Thyroid gland (tissue), 4 donors: ENCODE results near the gene SCN8A. TPM values are rescaled to one million over a fixed set of nuclear protein-coding genes. Genes with fewer than 3 reads are reported as not detected.

Experiments
- DNase-seq, 2 donors: peaks; one replicate each; pipeline ENCODE4 v3.0.0-alpha.2; 2019
- H3K27ac ChIP-seq, 3 donors: fragments of 200-600 bp; sonication (generic); 1 replicate in 2 of 3; 2 replicates in 1 of 3; pipeline ENCODE4 v1.5.1; 2016 to 2019; ENCODE audit warnings: mild to moderate bottlenecking in 1 of 3, moderate library complexity in 1 of 3
- H3K27me3 ChIP-seq: fragments of 200-600 bp; sonication (generic); one replicate; pipeline ENCODE4 v1.5.1; 2019
- H3K36me3 ChIP-seq, 2 donors: fragments of 200-600 bp; sonication (generic); one replicate each; pipeline ENCODE4 v1.5.1; 2016 to 2019
- H3K4me1 ChIP-seq, 2 donors: fragments of 200-600 bp; sonication (generic); one replicate each; pipeline ENCODE4 v1.5.1; 2017 to 2019
- H3K4me3 ChIP-seq, 3 donors: fragments of 200-600 bp; sonication (generic); replicated peaks in 1 of 3; 1 replicate in 2 of 3; 2 replicates in 1 of 3; pipeline ENCODE4 v1.5.1; 2016; ENCODE audit warnings: mild to moderate bottlenecking in 1 of 3
- H3K9me3 ChIP-seq: fragments of 200-600 bp; sonication (generic); one replicate; pipeline ENCODE4 v1.5.1; 2017
- POLR2A ChIP-seq, 2 donors: fragments of 450-650 bp; IDR thresholded peaks; one replicate each; pipeline ENCODE4 v1.6.1; 2017; ENCODE audit warnings: antibody characterized with exemption in 2 of 2, mild to moderate bottlenecking in 2 of 2, moderate library complexity in 1 of 2
- WGBS, 2 donors: methylation state at CpG; one replicate each; pipeline ENCODE4 v1.1.5; 2017; 5-methylcytosine and 5-hydroxymethylcytosine counted together
- intact Hi-C: fragments of 100-400 bp; cut with DNase I; formaldehyde crosslinking; loops from one replicate; pipeline ENCODE4 v1.15.1; 2023
- total RNA-seq, 4 donors: library from RNA; depleted of rRNA; stranded (reverse); fragments of >200 nt; gene quantifications; one replicate each; pipeline ENCODE4 v1.2.3, GENCODE V29; 2016
- TF ChIP-seq, protein P1 (sequence below), 6 experiments: fragments of 200-600 bp in 3 of 6; fragments of 450-650 bp in 3 of 6; sonication (generic) in 3 of 6; IDR thresholded peaks; one replicate each; pipeline ENCODE4 v1.5.1; 2016 to 2019; ENCODE audit warnings: antibody characterized with exemption in 6 of 6, mild to moderate bottlenecking in 2 of 6, inconsistent platforms in 1 of 6, moderate library complexity in 1 of 6

SCN8A gene
- total RNA-seq, 4 donors from 2014 or later: 0.89 to 3.7 (median 1.3) TPM

DNA sequence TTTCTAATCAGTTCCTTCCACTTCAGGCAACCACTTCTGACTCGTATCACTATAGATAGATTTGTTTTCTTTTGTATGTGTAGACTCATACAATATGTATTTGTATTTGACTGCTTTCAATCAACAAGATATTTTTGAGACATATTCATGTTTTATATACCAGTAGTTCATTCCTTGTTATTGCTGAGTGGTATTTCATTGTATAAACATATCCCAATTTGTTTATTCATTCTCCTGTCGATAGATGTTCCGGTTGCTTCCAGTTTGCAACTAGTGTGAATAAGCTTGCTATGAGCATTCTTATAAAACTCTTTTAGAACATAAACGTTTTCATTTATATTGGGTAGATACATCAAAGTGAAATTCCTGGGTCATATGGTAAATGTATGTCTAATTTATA lies 138.3 kb downstream of the SCN8A start:
- no peaks in the 10 kb centered on the region for H3K9me3 ChIP-seq
- H3K4me1 ChIP-seq: no peaks in the 10 kb centered on the region
- H3K27ac ChIP-seq: no peak overlapping the region
- intact Hi-C loops: no loop called here
- no peak overlapping the region for H3K4me3 ChIP-seq
- WGBS, 2 donors: 74 to 78% methylated on average over 4 of the region's 4 CpGs
- TF ChIP-seq, protein P1, sequence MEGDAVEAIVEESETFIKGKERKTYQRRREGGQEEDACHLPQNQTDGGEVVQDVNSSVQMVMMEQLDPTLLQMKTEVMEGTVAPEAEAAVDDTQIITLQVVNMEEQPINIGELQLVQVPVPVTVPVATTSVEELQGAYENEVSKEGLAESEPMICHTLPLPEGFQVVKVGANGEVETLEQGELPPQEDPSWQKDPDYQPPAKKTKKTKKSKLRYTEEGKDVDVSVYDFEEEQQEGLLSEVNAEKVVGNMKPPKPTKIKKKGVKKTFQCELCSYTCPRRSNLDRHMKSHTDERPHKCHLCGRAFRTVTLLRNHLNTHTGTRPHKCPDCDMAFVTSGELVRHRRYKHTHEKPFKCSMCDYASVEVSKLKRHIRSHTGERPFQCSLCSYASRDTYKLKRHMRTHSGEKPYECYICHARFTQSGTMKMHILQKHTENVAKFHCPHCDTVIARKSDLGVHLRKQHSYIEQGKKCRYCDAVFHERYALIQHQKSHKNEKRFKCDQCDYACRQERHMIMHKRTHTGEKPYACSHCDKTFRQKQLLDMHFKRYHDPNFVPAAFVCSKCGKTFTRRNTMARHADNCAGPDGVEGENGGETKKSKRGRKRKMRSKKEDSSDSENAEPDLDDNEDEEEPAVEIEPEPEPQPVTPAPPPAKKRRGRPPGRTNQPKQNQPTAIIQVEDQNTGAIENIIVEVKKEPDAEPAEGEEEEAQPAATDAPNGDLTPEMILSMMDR (IDR thresholded peaks at IDR 0.05): no peak
- no peak for TF ChIP-seq POLR2A (IDR thresholded peaks at IDR 0.05)
- no peaks in the 10 kb centered on the region for H3K27me3 ChIP-seq
- H3K36me3 ChIP-seq: no peaks in the 10 kb centered on the region
- no peak for DNase-seq

GRCh38 chr12:51730745-51731144 lies 139.7 kb downstream of the SCN8A start:
- Histone ChIP-seq H3K36me3 (no peaks in the 10 kb centered on the region), H3K27me3 (no peaks in the 10 kb centered on the region), H3K9me3 (no peaks in the 10 kb centered on the region), H3K27ac (no peak overlapping the region), H3K4me1 (no peaks in the 10 kb centered on the region), H3K4me3 (no peak overlapping the region)
- DNase-seq: no peak
- 49 to 50% methylated on average over 2 of the region's 2 CpGs for WGBS, 2 donors
- intact Hi-C loops: no loop called here
- TF ChIP-seq, protein P1 (IDR thresholded peaks at IDR 0.05): no peak
- TF ChIP-seq POLR2A (IDR thresholded peaks at IDR 0.05): no peak

DNA sequence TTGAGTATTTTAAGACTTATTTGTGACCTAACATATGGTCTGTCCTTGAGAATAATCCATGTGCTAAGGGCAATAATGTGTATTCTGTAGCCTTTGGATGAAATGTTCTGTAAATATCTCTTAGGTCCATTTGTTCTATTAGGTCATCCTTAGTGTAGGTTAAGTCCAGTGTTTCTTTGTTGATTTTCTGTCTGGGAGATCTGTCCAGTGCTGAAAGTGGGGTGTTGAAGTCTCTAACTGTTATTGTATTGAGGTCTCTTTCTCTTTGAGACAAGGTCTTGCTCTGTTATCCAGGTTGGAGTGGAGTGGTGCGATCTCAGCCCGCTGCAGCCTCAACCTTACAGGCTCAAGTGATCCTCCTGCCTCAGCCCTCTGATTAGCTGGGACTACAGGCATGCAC lies 149.5 kb downstream of the SCN8A start:
- no peaks in the 10 kb centered on the region for H3K36me3 ChIP-seq
- H3K27ac ChIP-seq: no peak overlapping the region
- no peak overlapping the region for H3K4me3 ChIP-seq
- no peaks in the 10 kb centered on the region for H3K9me3 ChIP-seq
- H3K27me3 ChIP-seq: no peaks in the 10 kb centered on the region
- H3K4me1 ChIP-seq: no peaks in the 10 kb centered on the region
- no peak for DNase-seq
- TF ChIP-seq, protein P1 (IDR thresholded peaks at IDR 0.05): no peak
- no peak for TF ChIP-seq POLR2A (IDR thresholded peaks at IDR 0.05)
- intact Hi-C loops: no loop called here
- 96 to 98% methylated on average over 2 of the region's 2 CpGs for WGBS, 2 donors

GRCh38 chr12:51744235-51744634 lies 153.2 kb downstream of the SCN8A start:
- 67 to 73% methylated on average over 6 of the region's 6 CpGs for WGBS, 2 donors
- H3K9me3 ChIP-seq: no peaks in the 10 kb centered on the region
- no peaks in the 10 kb centered on the region for H3K27me3 ChIP-seq
- intact Hi-C loops: no loop called here
- TF ChIP-seq POLR2A (IDR thresholded peaks at IDR 0.05): no peak
- TF ChIP-seq, protein P1 (IDR thresholded peaks at IDR 0.05): no peak
- H3K4me1 ChIP-seq: no peaks in the 10 kb centered on the region
- no peak overlapping the region for H3K27ac ChIP-seq
- no peak for DNase-seq
- H3K36me3 ChIP-seq: no peaks in the 10 kb centered on the region
- H3K4me3 ChIP-seq: no peak overlapping the region

GRCh38 chr12:51744957-51745356 lies 153.9 kb downstream of the SCN8A start:
- no peak overlapping the region for H3K27ac ChIP-seq
- no peak overlapping the region for H3K4me3 ChIP-seq
- intact Hi-C loops: no loop called here
- TF ChIP-seq, protein P1 (IDR thresholded peaks at IDR 0.05): no peak
- TF ChIP-seq POLR2A (IDR thresholded peaks at IDR 0.05): no peak
- no peaks in the 10 kb centered on the region for H3K27me3 ChIP-seq
- WGBS, 2 donors: 91 to 94% methylated on average over 1 of the region's 1 CpG
- H3K36me3 ChIP-seq: no peaks in the 10 kb centered on the region
- no peaks in the 10 kb centered on the region for H3K9me3 ChIP-seq
- H3K4me1 ChIP-seq: no peaks in the 10 kb centered on the region
- no peak for DNase-seq
